Endothelial cell of umbilical vein (primary cell): ENCODE results near the gene EREG. TPM values are rescaled to one million over a fixed set of nuclear protein-coding genes. Genes with fewer than 3 reads are reported as not detected.

ENCODE experiments used
- BruUV-seq: library from RNA; stranded (reverse); fragments of 400-500 nt; replicated peaks from 2 replicates; lab custom pipeline; 2021; lab: Mats Ljungman, UMichigan
- CTCF ChIA-PET: fragments of 300-600, 350-600 bp; sonication (Branson Sonifier 250); formaldehyde crosslinking; loops from one replicate; lab custom pipeline; 2021; ENCODE audit warnings: antibody characterized with exemption, inconsistent platforms; lab: Charles Lee
- POLR2A ChIA-PET: fragments of 300-600, 350-600 bp; sonication (Branson Sonifier 250); formaldehyde crosslinking; loops from one replicate; lab custom pipeline; 2021; ENCODE audit warnings: antibody characterized with exemption, inconsistent platforms; lab: Charles Lee
- DNase-seq: peaks from one replicate; pipeline ENCODE4 v3.0.0-alpha.2; 2011; ENCODE audit warnings: low read depth, low spot score
- FAIRE-seq: peaks from 2 replicates; lab custom pipeline; 2011; peaks lifted over from hg19 to GRCh38; lab: Jason Lieb, UNC
- H2AFZ ChIP-seq: 2 replicates; pipeline ENCODE4 v1.6.0; 2012; ENCODE audit warnings: low read depth, low read length, control low read depth, inconsistent platforms
- H3K27ac ChIP-seq: 2 replicates; pipeline ENCODE4 v1.5.1; 2011; ENCODE audit warnings: low read depth, mild to moderate bottlenecking, control low read depth, low read length, moderate library complexity; ENCODE audit not compliant: insufficient read depth
- H3K27me3 ChIP-seq, 2 experiments: 2 replicates each; pipeline versions ENCODE4 v1.6.0 to v1.6.1; 2011; ENCODE audit warnings: low read length in 2 of 2, mixed read lengths in 1 of 2; ENCODE audit not compliant: control insufficient read depth in 2 of 2, insufficient read depth in 2 of 2
- H3K36me3 ChIP-seq, 2 experiments: 2 replicates in 1 of 2; 3 replicates in 1 of 2; pipeline ENCODE4 v1.5.1; 2011; ENCODE audit warnings: low read length in 2 of 2, mild to moderate bottlenecking in 1 of 2, moderate library complexity in 1 of 2; ENCODE audit not compliant: control insufficient read depth in 2 of 2, insufficient read depth in 2 of 2; ENCODE audit errors: extremely low read depth in 1 of 2
- H3K4me1 ChIP-seq: 3 replicates; pipeline ENCODE4 v1.5.1; 2011; ENCODE audit warnings: mild to moderate bottlenecking, low read length; ENCODE audit not compliant: control insufficient read depth, insufficient read depth; ENCODE audit errors: extremely low read depth
- H3K4me2 ChIP-seq: 2 replicates; pipeline ENCODE4 v1.6.1; 2011; ENCODE audit warnings: low read length, control low read depth, mixed read lengths; ENCODE audit not compliant: insufficient read depth
- H3K4me3 ChIP-seq, 3 experiments: fragments of 200-600 bp in 1 of 3; sonication (generic), shearing (Covaris generic) in 1 of 3; replicated peaks in 1 of 3; 2 replicates each; pipeline ENCODE4 v1.5.1; 2011 to 2016; ENCODE audit warnings: control low read depth in 3 of 3, low read length in 3 of 3, mild to moderate bottlenecking in 2 of 3, inconsistent platforms in 1 of 3, low read depth in 1 of 3, moderate library complexity in 1 of 3; ENCODE audit not compliant: insufficient read depth in 1 of 3
- H3K79me2 ChIP-seq: 2 replicates; pipeline ENCODE4 v1.6.0; 2012; ENCODE audit warnings: low read length, inconsistent platforms; ENCODE audit not compliant: control insufficient read depth, insufficient read depth
- H3K9ac ChIP-seq: replicated peaks from 2 replicates; pipeline ENCODE3; 2011; ENCODE audit warnings: low read length, control low read depth; ENCODE audit not compliant: insufficient read depth; ENCODE audit errors: extremely low read depth
- H3K9me1 ChIP-seq: replicated peaks from 3 replicates; pipeline ENCODE4 v1.6.0; 2011; ENCODE audit warnings: mild to moderate bottlenecking, low read length; ENCODE audit not compliant: control insufficient read depth, insufficient read depth; ENCODE audit errors: extremely low read depth
- H3K9me3 ChIP-seq: replicated peaks from 2 replicates; pipeline ENCODE4 v1.5.1; 2012; ENCODE audit warnings: low read length, inconsistent platforms; ENCODE audit not compliant: control insufficient read depth, insufficient read depth
- H4K20me1 ChIP-seq: replicated peaks from 2 replicates; pipeline ENCODE3; 2011; ENCODE audit warnings: mild to moderate bottlenecking, low read length; ENCODE audit not compliant: control insufficient read depth, insufficient read depth; ENCODE audit errors: extremely low read depth
- EZH2 ChIP-seq: IDR thresholded peaks from 2 replicates; pipeline ENCODE4 v1.6.1; 2012; ENCODE audit warnings: borderline replicate concordance, low read depth, mild to moderate bottlenecking, moderate library complexity, low read length, inconsistent platforms; ENCODE audit not compliant: severe bottlenecking
- FOS ChIP-seq: IDR thresholded peaks from 2 replicates; pipeline ENCODE4 v1.6.1; 2011; ENCODE audit warnings: mild to moderate bottlenecking, low read length, moderate library complexity, borderline replicate concordance; ENCODE audit not compliant: insufficient read depth
- GATA2 ChIP-seq: IDR thresholded peaks from 2 replicates; pipeline ENCODE4 v1.7.0; 2011; ENCODE audit warnings: low read depth, mild to moderate bottlenecking, moderate library complexity, mixed read lengths, low read length; ENCODE audit not compliant: insufficient read length, insufficient read depth
- JUN ChIP-seq: IDR thresholded peaks from 2 replicates; pipeline ENCODE4 v1.6.1; 2011; ENCODE audit warnings: borderline replicate concordance, low read depth; ENCODE audit not compliant: insufficient read length, insufficient read depth
- POLR2A ChIP-seq: IDR thresholded peaks from 2 replicates; pipeline ENCODE4 v1.6.1; 2012; ENCODE audit warnings: low read depth, mild to moderate bottlenecking, control low read depth, low read length
- POLR2AphosphoS5 ChIP-seq: IDR thresholded peaks from 2 replicates; pipeline ENCODE4 v1.6.1; 2012; ENCODE audit warnings: low read depth, mild to moderate bottlenecking, control low read depth, low read length, moderate library complexity; ENCODE audit not compliant: insufficient read depth
- dilution Hi-C: fragments of 300-500 bp; cut with MboI; formaldehyde crosslinking; loops from one replicate; pipeline ENCODE4 v1.15.0; 2019; ENCODE audit warnings: low sequenced_read_pairs; ENCODE audit not compliant: extremely low pct_ligation_motif_present
- intact Hi-C: fragments of 100-400 bp; cut with micrococcal nuclease; formaldehyde crosslinking; loops from one replicate; pipeline ENCODE4 v1.10.0; 2022
- polyA plus RNA-seq, 4 experiments: library from polyadenylated mRNA; depleted of rRNA in 3 of 4; stranded (reverse) in 3 of 4; unstranded in 1 of 4; fragments of >200 nt; gene quantifications; 2 replicates each; pipeline versions ENCODE4 v1.2.1 to v1.2.3, GENCODE V29; 2011 to 2012; ENCODE audit warnings: missing spikeins in 1 of 4
- total RNA-seq: library from RNA; stranded (reverse); gene quantifications from 2 replicates; pipeline ENCODE4 v1.2.3, GENCODE V29; 2021
- TF ChIP-seq, protein P1 (sequence below): IDR thresholded peaks from 2 replicates; pipeline ENCODE4 v1.6.1; 2011; ENCODE audit not compliant: insufficient read depth, insufficient read length

EREG gene
- total and polyA plus RNA-seq, 2 donors (not counting 3 experiments of a cell fraction or from before 2014, with no cell fraction given) = not detected

DNA sequence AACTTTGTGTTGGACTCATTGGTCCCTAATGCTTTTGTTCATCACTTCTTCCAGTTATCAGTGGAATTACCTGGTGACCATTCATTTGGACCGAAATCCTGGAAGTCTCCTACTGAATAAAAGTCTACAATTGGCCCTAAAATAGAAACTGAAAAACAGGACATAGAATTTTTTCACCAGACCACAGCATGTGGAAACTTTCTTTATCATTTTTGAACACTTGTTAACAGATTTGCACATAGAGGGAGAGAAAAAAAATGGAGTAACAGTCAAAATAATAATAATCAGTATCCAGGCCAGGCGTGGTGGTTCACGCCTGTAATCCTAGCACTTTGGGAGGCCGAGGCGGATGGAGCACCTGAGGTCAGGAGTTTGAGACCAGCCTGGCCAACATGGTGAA lies 49.6 kb upstream of the EREG start:
- ChIA-PET CTCF (interaction anchor here (1.5 to 11.3 kb wide), 4 partner anchors 86 to 359 kb away, joined by 3 to 378 read pairs (median 58); no protein-coding TSS in a partner anchor), POLR2A (no interaction called here)
- no peaks in the 10 kb centered on the region for H3K79me2 ChIP-seq
- no TSS peak for BruUV-seq
- H4K20me1 ChIP-seq = no peaks in the 10 kb centered on the region
- H3K9ac ChIP-seq = no peak overlapping the region
- H3K4me3 ChIP-seq = no peak overlapping the region
- H3K4me1 ChIP-seq = no peaks in the 10 kb centered on the region
- H3K9me3 ChIP-seq = no peaks in the 10 kb centered on the region
- H2AFZ ChIP-seq = no peak overlapping the region
- DNase-seq = no peak
- no peak for TF ChIP-seq EZH2
- TF ChIP-seq FOS = no peak
- no peak for TF ChIP-seq GATA2
- TF ChIP-seq JUN = no peak
- no peak for TF ChIP-seq POLR2A
- TF ChIP-seq, protein P1, sequence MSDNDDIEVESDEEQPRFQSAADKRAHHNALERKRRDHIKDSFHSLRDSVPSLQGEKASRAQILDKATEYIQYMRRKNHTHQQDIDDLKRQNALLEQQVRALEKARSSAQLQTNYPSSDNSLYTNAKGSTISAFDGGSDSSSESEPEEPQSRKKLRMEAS = no peak
- no peak for TF ChIP-seq POLR2AphosphoS5
- no peaks in the 10 kb centered on the region for H3K36me3 ChIP-seq
- H3K9me1 ChIP-seq = no peaks in the 10 kb centered on the region
- H3K27ac ChIP-seq = no peak overlapping the region
- H3K4me2 ChIP-seq = no peak overlapping the region
- no peak for FAIRE-seq
- intact Hi-C loops = no loop called here
- dilution Hi-C loops = no loop called here
- H3K27me3 ChIP-seq = no peaks in the 10 kb centered on the region

DNA sequence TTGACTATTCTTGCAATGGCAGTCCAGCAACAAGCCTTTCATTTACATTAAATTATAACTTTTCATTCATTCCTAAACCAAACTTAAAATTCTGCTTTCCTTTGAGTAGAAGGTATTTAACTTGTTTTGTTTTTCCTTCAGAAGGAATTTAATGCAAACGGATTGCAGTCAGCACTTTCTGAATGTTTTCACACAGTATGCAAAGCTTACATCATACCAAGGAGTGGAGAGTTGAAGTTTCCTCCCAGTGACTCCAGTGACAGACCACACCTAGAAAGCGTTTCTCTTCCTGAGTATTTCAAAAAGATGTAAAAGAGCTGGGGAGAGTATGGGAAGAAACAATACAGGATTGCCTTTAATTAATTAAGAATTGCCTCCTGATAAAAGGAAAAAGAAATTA lies 48.5 kb upstream of the EREG start:
- H3K4me1 ChIP-seq = no peaks in the 10 kb centered on the region
- ChIA-PET POLR2A (no interaction called here), CTCF (interaction anchor here (1.5 to 11.3 kb wide), 4 partner anchors 86 to 358 kb away, joined by 3 to 378 read pairs (median 41); no protein-coding TSS in a partner anchor)
- no peaks in the 10 kb centered on the region for H3K79me2 ChIP-seq
- H3K4me3 ChIP-seq = no peak overlapping the region
- no peak overlapping the region for H3K4me2 ChIP-seq
- H3K27me3 ChIP-seq = no peaks in the 10 kb centered on the region
- no peak for FAIRE-seq
- H3K9me1 ChIP-seq = no peaks in the 10 kb centered on the region
- H3K36me3 ChIP-seq = no peaks in the 10 kb centered on the region
- no peak overlapping the region for H3K9ac ChIP-seq
- H3K27ac ChIP-seq = no peak overlapping the region
- no TSS peak for BruUV-seq
- intact Hi-C loops (no loop called here), dilution Hi-C loops (no loop called here)
- no peak for DNase-seq
- H4K20me1 ChIP-seq = no peaks in the 10 kb centered on the region
- H3K9me3 ChIP-seq = no peaks in the 10 kb centered on the region
- no peak for TF ChIP-seq POLR2A
- no peak for TF ChIP-seq JUN
- no peak overlapping the region for H2AFZ ChIP-seq
